Panc1 (cell line): ENCODE results near the gene ENPP3. TPM values are rescaled to one million over a fixed set of nuclear protein-coding genes. Genes with fewer than 3 reads are reported as not detected.

Source experiments
- ATAC-seq: fragments of 200-7000 bp; cut with Tn5 transposase; 2 replicates; pipeline ENCODE4 v1.9.1; 2020; ENCODE audit warnings: mild to moderate bottlenecking, moderate library complexity
- BruUV-seq: library from RNA; stranded (reverse); fragments of 400-500 nt; replicated peaks from 2 replicates; lab custom pipeline; 2021; lab: Mats Ljungman, UMichigan
- CTCF ChIA-PET: fragments of 300-600 bp; sonication (Branson Sonifier 250); formaldehyde crosslinking; loops from one replicate; lab custom pipeline; 2022; ENCODE audit warnings: antibody characterized with exemption; lab: Charles Lee
- POLR2A ChIA-PET: fragments of 300-600 bp; sonication (Branson Sonifier 250); formaldehyde crosslinking; loops from one replicate; lab custom pipeline; 2022; ENCODE audit warnings: antibody characterized with exemption; lab: Charles Lee
- DNase-seq: peaks from one replicate; pipeline ENCODE4 v3.0.0-alpha.2; 2010; ENCODE audit warnings: low read depth, low spot score
- H3K27ac ChIP-seq: 2 replicates; pipeline ENCODE4 v1.5.1; 2011; ENCODE audit warnings: mild to moderate bottlenecking, low read length, inconsistent platforms
- H3K27me3 ChIP-seq: fragments of 200-500 bp; sonication (Bioruptor generic); 2 replicates; pipeline ENCODE4 v1.6.0; 2014; ENCODE audit warnings: low read length, inconsistent platforms; ENCODE audit not compliant: control insufficient read depth, insufficient read depth
- H3K36me3 ChIP-seq: fragments of 200-500 bp; sonication (Bioruptor generic); 2 replicates; pipeline ENCODE4 v1.5.1; 2014; ENCODE audit warnings: inconsistent platforms, mild to moderate bottlenecking, low read length, moderate library complexity; ENCODE audit not compliant: control insufficient read depth, insufficient read depth
- H3K4me1 ChIP-seq: 2 replicates; pipeline ENCODE4 v1.5.1; 2011; ENCODE audit warnings: inconsistent platforms, mild to moderate bottlenecking, low read length, moderate library complexity; ENCODE audit not compliant: control insufficient read depth, insufficient read depth
- H3K4me3 ChIP-seq, 2 experiments: 2 replicates each; pipeline ENCODE4 v1.5.1; 2011 to 2012; ENCODE audit warnings: low read depth in 2 of 2, low read length in 2 of 2, mild to moderate bottlenecking in 2 of 2, inconsistent platforms in 1 of 2, moderate library complexity in 1 of 2
- H3K9me3 ChIP-seq: fragments of 200-500 bp; sonication (Bioruptor generic); 2 replicates; pipeline ENCODE4 v1.5.1; 2014; ENCODE audit warnings: low read depth, mild to moderate bottlenecking, inconsistent platforms, low read length, moderate library complexity; ENCODE audit not compliant: control insufficient read depth, insufficient read depth
- CTCF ChIP-seq: fragments of 450-650 bp; IDR thresholded peaks from 2 replicates; pipeline ENCODE4 v1.5.1; 2017; ENCODE audit warnings: mild to moderate bottlenecking
- POLR2AphosphoS5 ChIP-seq: IDR thresholded peaks from 2 replicates; pipeline ENCODE4 v1.6.1; 2012; ENCODE audit warnings: mild to moderate bottlenecking, low read depth, low read length, moderate library complexity
- REST ChIP-seq, 2 experiments: IDR thresholded peaks; 2 replicates each; pipeline ENCODE4 v1.6.1; 2011 to 2012; ENCODE audit warnings: low read depth in 2 of 2, control low read depth in 1 of 2, low read length in 1 of 2, mild to moderate bottlenecking in 1 of 2, moderate library complexity in 1 of 2; ENCODE audit not compliant: insufficient read depth in 1 of 2
- SIN3A ChIP-seq: IDR thresholded peaks from 2 replicates; pipeline ENCODE4 v1.6.1; 2012; ENCODE audit warnings: low read depth, mild to moderate bottlenecking, low read length, moderate library complexity, borderline replicate concordance; ENCODE audit not compliant: insufficient read depth
- TCF7L2 ChIP-seq: IDR thresholded peaks from 2 replicates; pipeline ENCODE4 v1.6.1; 2011; ENCODE audit warnings: mild to moderate bottlenecking, low read depth, low read length, inconsistent platforms
- in situ Hi-C: cut with HindIII; loops from 2 replicates; pipeline ENCODE4 v1.10.0; 2016; ENCODE audit warnings: low sequenced_read_pairs, low pct_unique_long_range_greater_than_20kb
- intact Hi-C: fragments of 100-400 bp; cut with micrococcal nuclease; formaldehyde crosslinking; loops from one replicate; pipeline ENCODE4 v1.10.0; 2022; ENCODE audit not compliant: unreplicated experiment
- total RNA-seq: library from RNA; stranded (reverse); gene quantifications from one replicate; pipeline ENCODE4 v1.2.1, GENCODE V29; 2021; ENCODE audit not compliant: unreplicated experiment

ENPP3 gene
- total RNA-seq, 1 experiment from 2014 or later = not detected

GRCh38 chr6:131762984-131763383, 125.9 kb downstream of the ENPP3 start:
- CTCF ChIA-PET = no interaction called here
- BruUV-seq = no TSS peak
- intact Hi-C loops = no loop called here

GRCh38 chr6:131763749-131764148, 126.6 kb downstream of the ENPP3 start:
- BruUV-seq = no TSS peak
- H3K36me3 ChIP-seq = no peaks in the 10 kb centered on the region
- no peak overlapping the region for H3K4me3 ChIP-seq
- no peak for ATAC-seq
- DNase-seq = no peak
- no peaks in the 10 kb centered on the region for H3K9me3 ChIP-seq
- POLR2A ChIA-PET = no interaction called here
- CTCF ChIA-PET = no interaction called here
- no peak overlapping the region for H3K27ac ChIP-seq
- in situ Hi-C loops (no loop called here), intact Hi-C loops (no loop called here)
- no peaks in the 10 kb centered on the region for H3K27me3 ChIP-seq
- TF ChIP-seq REST (IDR thresholded peaks at IDR 0.05; ENCODE audit: insufficient read depth in 1 of 2, low read depth in 2 of 2, low read length in 1 of 2) = no peak
- TF ChIP-seq TCF7L2 = no peak
- no peak for TF ChIP-seq POLR2AphosphoS5
- H3K4me1 ChIP-seq = no peaks in the 10 kb centered on the region; the same call in 1 of the 2 replicates

More at GRCh38 chr6:131762984-131763383, 125.9 kb downstream of the ENPP3 start:
- POLR2A ChIA-PET = no interaction called here
- in situ Hi-C loops = no loop called here
- TF ChIP-seq REST (IDR thresholded peaks at IDR 0.05; ENCODE audit: insufficient read depth in 1 of 2, low read depth in 2 of 2, low read length in 1 of 2) (no peak), CTCF (no peak), POLR2AphosphoS5 (no peak), SIN3A (no peak), TCF7L2 (no peak)
- Histone ChIP-seq H3K36me3 (no peaks in the 10 kb centered on the region), H3K4me1 (no peaks in the 10 kb centered on the region; the same call in 1 of the 2 replicates), H3K4me3 (no peak overlapping the region), H3K27me3 (no peaks in the 10 kb centered on the region), H3K9me3 (no peaks in the 10 kb centered on the region), H3K27ac (no peak overlapping the region)
- ATAC-seq (no peak), DNase-seq (no peak)
